HFF-Myc (cell line): ENCODE measurements around the gene TASL.

Experiments used
- DNase-seq: peaks from one replicate; pipeline ENCODE4 v3.0.0-alpha.2; 2011; ENCODE audit warnings: low read depth; ENCODE audit errors: extremely low read depth
- H3K4me3 ChIP-seq: replicated peaks from 2 replicates; pipeline ENCODE4 v1.5.1; 2011; ENCODE audit warnings: low read depth, mild to moderate bottlenecking, control low read depth, low read length
- TF ChIP-seq, protein P1 (sequence below): IDR thresholded peaks from 2 replicates; pipeline ENCODE4 v1.5.1; 2012; ENCODE audit warnings: mild to moderate bottlenecking, low read depth, low read length, control low read depth; ENCODE audit errors: missing control alignments

Gene TASL

GRCh38 chrX:30513284-30513683 lies 64.3 kb downstream of the TASL start:
- TF ChIP-seq, protein P1, sequence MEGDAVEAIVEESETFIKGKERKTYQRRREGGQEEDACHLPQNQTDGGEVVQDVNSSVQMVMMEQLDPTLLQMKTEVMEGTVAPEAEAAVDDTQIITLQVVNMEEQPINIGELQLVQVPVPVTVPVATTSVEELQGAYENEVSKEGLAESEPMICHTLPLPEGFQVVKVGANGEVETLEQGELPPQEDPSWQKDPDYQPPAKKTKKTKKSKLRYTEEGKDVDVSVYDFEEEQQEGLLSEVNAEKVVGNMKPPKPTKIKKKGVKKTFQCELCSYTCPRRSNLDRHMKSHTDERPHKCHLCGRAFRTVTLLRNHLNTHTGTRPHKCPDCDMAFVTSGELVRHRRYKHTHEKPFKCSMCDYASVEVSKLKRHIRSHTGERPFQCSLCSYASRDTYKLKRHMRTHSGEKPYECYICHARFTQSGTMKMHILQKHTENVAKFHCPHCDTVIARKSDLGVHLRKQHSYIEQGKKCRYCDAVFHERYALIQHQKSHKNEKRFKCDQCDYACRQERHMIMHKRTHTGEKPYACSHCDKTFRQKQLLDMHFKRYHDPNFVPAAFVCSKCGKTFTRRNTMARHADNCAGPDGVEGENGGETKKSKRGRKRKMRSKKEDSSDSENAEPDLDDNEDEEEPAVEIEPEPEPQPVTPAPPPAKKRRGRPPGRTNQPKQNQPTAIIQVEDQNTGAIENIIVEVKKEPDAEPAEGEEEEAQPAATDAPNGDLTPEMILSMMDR, result peak; percentile 34
- DNase-seq, result no peak
- H3K4me3 ChIP-seq, result no peak overlapping the region
